ENCODE results near the gene CUL3.
A peak's percentile ranks its signal among the peaks of the same experiment; 100 is the strongest.
"Not testable (repeated sequence)": the region's sequence is repeated elsewhere in the genome, so short reads cannot be mapped to it uniquely, and the experiment has no call there.

The CUL3 gene

GRCh38 chr2:224532931-224533330 is 52.2 kb downstream of the CUL3 start:
- DNase-seq, result no peak

GRCh38 chr2:224532441-224532840 is 52.7 kb downstream of the CUL3 start:
- DNase-seq, result no peak

DNA sequence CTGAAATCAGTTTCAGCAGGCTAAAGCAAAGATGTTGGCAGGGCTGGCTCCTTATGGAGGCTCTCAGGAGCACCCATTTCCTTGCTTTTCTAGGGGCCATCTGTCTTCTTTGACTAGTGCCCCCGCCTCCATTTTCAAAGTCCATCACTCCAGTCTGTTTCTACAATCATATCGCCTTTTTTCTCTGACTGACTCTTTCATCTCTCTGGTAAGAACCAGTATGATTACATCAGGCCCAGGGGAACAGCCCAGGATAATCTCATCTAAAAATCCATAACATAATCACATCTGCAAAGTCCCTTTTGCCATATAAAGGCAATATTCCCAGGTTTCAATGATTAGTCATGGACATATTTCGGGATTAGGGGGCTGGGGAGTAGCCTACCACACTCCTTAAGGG is 57.0 kb downstream of the CUL3 start:
- DNase-seq, result peak in 1 of 2 experiments; percentile 22

GRCh38 chr2:224525774-224526173 is 59.4 kb downstream of the CUL3 start:
- no peak for DNase-seq

- DNase-seq, result no peak
Observed at GRCh38 chr2:224524657-224525056, 60.5 kb downstream of the CUL3 start.

DNA sequence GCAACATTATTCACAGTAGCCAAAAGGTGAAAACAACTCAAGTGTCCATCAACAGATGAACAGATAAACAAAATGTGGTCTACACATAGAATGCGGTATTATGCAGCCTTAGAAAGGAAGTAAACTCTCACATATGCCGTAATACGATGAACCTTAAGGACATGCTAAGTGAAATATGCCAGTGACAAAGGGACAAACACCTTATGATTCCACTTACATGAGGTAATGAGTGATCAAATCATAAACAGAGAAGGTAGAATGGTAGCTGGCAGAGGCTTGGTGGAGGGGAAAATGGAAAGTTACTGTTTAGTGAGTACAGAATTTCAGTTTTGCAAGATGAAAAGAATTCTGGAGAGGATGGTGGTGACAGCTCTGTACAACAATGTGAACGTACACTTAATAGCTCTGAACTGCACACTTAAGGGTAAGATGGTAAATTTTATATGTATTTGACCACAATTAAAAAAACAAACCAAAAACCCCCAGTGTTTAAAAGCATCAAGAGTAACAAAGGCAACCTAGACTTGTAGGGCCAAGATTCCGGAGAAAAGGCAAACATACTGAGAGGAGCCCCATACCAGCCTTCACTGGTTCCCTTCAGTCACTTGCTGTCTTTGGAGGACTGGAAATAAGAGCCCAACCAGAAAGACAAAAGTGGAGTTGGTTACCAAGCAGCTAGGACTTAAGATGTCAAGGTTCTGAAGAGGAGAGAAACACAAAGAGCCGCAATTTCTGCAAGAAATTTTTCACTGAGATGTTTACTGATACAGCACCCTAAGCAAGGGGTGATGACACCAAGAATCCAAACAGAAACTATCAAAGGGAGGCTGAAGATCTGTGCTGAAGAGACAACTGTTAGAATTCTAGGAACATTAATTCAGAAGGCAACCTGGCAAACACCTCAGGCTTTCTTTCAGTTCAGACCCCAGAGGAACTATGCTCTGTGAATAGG is 61.3 kb downstream of the CUL3 start:
- no peak for DNase-seq

DNA sequence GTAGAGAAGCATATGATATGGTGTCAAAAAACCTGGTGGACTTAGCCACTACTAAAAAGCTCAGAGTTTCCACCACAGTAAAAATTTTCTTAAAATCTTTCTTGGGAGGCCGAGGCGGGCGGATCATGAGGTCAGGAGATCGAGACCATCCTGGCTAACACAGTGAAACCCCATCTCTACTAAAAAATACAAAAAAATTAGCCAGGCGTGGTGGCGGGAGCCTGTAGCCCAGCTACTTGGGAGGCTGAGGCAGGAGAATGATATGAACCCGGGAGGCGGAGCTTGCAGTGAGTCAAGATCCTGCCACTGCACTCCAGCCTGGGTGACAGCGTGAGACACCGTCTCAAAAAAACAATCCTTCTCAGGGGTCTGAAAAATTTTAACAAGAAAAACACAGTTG is 62.7 kb downstream of the CUL3 start:
- DNase-seq, result not testable (repeated sequence)

- no peak for DNase-seq
Observed at GRCh38 chr2:224520064-224520463, 65.1 kb downstream of the CUL3 start.

GRCh38 chr2:224518806-224519580 is 66.2 kb downstream of the CUL3 start:
- DNase-seq, result no peak

- no peak for DNase-seq
Observed at GRCh38 chr2:224517963-224518362, 67.2 kb downstream of the CUL3 start.

DNA sequence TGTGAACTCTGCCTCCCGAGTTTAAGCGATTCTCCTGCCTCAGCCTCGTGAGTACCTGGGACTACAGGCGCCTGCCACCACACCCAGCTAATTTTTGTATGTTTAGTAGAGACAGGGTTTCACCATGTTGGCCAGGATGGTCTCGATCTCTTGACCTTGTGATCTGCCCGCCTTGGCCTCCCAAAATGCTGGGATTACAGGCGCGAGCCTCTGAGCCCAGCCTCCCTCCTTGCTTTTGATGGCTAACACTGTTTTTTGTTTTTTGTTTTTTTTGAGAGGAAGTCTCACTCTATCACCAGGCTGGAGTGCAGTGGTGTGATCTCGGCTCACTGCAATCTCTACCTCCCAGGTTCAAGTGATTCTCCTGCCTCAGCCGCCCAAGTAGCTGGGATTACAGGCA is 68.8 kb downstream of the CUL3 start:
- not testable (repeated sequence) for DNase-seq

GRCh38 chr2:224513991-224514390 is 71.2 kb downstream of the CUL3 start:
- no peak for DNase-seq

DNA sequence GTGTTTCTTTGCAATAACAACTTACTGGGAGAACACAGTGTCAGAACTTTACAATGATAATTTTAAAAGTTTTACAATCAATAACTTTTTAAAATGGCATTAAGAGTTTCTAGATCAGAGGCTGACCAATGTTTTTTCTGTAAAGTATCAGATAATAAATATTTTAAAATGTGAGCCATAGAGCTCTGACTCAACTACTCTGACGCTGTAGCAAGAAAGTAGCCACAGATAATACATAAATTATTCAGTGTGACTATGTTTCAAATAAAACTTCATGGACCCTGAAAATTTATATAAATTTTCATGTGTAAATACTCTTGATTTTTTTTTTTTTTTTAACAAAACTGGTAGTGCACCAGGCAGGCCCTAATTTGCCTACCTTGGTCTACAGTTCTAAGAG is 77.4 kb downstream of the CUL3 start:
- no peak for DNase-seq

DNA sequence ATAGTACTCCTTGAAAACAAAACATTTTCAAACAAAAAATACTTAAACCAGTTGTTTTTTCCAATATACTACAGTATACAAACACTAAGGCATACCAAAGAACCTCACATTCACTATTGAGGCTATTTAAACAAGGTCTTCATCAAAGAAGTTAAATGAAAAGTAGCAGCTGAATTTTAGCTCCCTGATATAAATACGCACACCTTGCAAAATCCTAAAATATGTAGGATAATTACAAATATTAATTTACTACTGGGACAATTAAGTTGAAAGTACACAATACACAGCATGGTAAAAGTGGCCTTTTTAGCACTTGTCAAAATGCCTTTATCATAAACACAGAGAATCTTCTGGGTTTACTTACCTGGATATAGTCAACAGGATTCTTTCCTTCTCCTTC is 78.7 kb downstream of the CUL3 start:
- DNase-seq, result no peak

- no peak for DNase-seq
Observed at GRCh38 chr2:224498991-224499390, 86.2 kb downstream of the CUL3 start.

DNA sequence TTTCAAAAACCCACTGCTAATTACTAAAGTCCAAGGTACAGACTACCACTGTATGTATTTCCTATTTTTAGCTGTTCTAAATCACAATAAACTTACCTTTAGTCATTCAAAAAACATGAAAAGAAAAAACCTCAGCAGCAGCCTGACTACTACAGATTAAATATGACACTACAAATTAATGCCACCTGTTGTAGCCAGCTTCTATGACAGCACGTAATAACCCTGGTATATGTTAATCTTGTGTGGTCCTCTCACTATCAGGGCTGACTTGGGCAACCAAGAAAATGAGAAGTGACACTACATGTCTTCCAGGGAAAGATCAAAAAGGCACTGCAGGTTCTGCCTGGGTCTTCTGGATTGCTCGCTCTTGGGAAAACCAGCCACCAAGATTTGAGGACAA is 92.6 kb downstream of the CUL3 start:
- no peak for DNase-seq

DNA sequence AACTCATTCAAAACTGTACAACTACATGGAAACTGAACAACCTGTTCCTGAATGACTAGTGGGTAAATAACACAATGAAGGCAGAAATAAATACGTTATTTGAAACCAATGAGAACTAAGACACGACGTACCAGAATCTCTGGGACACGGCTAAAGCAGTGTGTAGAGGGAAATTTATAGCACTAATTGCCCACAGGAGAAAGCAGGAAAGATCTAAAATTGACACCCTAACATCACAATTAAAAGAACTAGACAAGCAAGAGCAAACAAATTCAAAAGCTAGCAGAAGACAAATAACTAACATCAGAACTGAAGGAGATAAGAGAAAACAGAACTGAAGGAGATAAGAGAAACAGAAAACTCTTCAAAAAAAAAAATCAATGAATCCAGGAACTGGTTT is 97.2 kb downstream of the CUL3 start:
- not testable (repeated sequence) for DNase-seq

GRCh38 chr2:224485081-224486014 is 99.8 kb downstream of the CUL3 start:
- not testable (repeated sequence) for DNase-seq

DNA sequence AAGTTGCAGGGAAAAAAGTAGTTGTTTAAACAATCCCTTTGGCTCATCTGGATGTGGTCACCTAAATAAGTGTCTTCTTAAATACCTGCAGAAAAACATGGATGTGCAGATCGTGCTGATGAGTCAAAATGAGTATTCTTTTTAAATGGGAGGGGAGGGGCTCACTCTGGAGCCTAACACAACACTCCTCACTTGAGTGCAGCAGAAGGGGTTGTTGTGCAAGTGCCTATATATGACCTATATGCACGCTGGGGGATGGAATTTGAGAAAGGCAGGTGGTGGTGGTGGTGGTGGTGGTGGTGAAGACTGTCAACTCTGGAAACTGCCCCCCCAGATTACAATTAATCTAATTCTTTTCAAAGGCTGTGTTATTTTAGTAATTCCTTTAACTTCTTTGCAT is 105.3 kb downstream of the CUL3 start:
- no peak for DNase-seq

DNA sequence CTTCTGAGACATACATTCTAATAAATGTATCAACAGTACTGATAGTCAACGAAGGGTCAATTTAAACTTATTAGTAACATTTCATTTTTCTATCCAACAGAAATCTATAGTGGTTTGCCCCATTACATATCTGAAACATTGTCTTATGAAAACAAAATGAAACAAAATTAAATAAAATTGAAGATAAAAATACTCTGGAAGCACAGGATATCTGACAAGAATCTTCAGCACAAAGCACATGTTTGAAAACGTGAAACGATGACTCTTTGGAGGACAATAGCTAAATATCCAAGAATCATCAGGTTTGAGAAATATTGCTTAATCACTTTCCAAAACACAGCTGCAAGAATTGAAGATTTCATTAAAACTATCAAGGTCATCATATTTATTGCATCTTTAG is 112.3 kb downstream of the CUL3 start:
- no peak for DNase-seq

GRCh38 chr2:224472137-224472536 is 113.0 kb downstream of the CUL3 start:
- no peak for DNase-seq

GRCh38 chr2:224469374-224469964 is 115.7 kb downstream of the CUL3 start:
- no peak for DNase-seq
